GM23338 (cell line): ENCODE results near the gene RNF157. TPM values are rescaled to one million over a fixed set of nuclear protein-coding genes. Genes with fewer than 3 reads are reported as not detected.
A peak's percentile ranks its signal among the peaks of the same experiment; 100 is the strongest.

ENCODE experiments used
- ATAC-seq: fragments of 200-7000 bp; cut with Tn5 transposase; 3 replicates; pipeline ENCODE4 v1.9.1; 2020
- DNase-seq: peaks from one replicate; pipeline ENCODE4 v3.0.0-alpha.2; 2015; ENCODE audit warnings: low spot score
- H2AFZ ChIP-seq: fragments of 200-600 bp; sonication (generic); 2 replicates; pipeline ENCODE4 v1.8.0; 2016; ENCODE audit warnings: antibody characterized with exemption, mild to moderate bottlenecking, moderate library complexity
- H3F3A ChIP-seq: fragments of 200-600 bp; sonication (generic); replicated peaks from 2 replicates; pipeline ENCODE4 v1.8.0; 2017; ENCODE audit warnings: antibody characterized with exemption, mixed run types, low read depth
- H3K27ac ChIP-seq: fragments of 200-600 bp; sonication (generic); 2 replicates; pipeline ENCODE4 v1.6.1; 2016; ENCODE audit warnings: low read depth
- H3K27me3 ChIP-seq: fragments of 200-600 bp; sonication (generic); 2 replicates; pipeline ENCODE4 v1.8.0; 2016; ENCODE audit warnings: mild to moderate bottlenecking, mixed run types, moderate library complexity; ENCODE audit not compliant: insufficient read depth
- H3K36me3 ChIP-seq: fragments of 200-600 bp; sonication (generic); 2 replicates; pipeline ENCODE4 v1.8.0; 2016; ENCODE audit warnings: mild to moderate bottlenecking; ENCODE audit not compliant: insufficient read depth
- H3K4me1 ChIP-seq: fragments of 200-600 bp; sonication (generic); 2 replicates; pipeline ENCODE4 v1.8.0; 2016; ENCODE audit warnings: mild to moderate bottlenecking, moderate library complexity; ENCODE audit not compliant: insufficient read depth
- H3K4me2 ChIP-seq: fragments of 200-600 bp; sonication (generic); 2 replicates; pipeline ENCODE4 v1.7.1; 2017; ENCODE audit warnings: mixed run types
- H3K4me3 ChIP-seq: fragments of 200-600 bp; sonication (generic); 2 replicates; pipeline ENCODE4 v1.6.1; 2016; ENCODE audit warnings: mixed run types
- H3K79me2 ChIP-seq: fragments of 200-600 bp; sonication (generic); replicated peaks from 2 replicates; pipeline ENCODE4 v1.8.0; 2017; ENCODE audit warnings: mild to moderate bottlenecking; ENCODE audit not compliant: insufficient read depth
- H3K9me2 ChIP-seq: fragments of 200-600 bp; sonication (generic); 2 replicates; pipeline ENCODE4 v1.8.0; 2017; ENCODE audit not compliant: insufficient read depth
- H4K20me1 ChIP-seq: fragments of 200-600 bp; sonication (generic); replicated peaks from 2 replicates; pipeline ENCODE4 v1.8.0; 2017; ENCODE audit warnings: mild to moderate bottlenecking; ENCODE audit not compliant: insufficient read depth
- H3K27ac Mint-ChIP-seq: 2 replicates; pipeline ENCODE4 v1.8.0; 2020; ENCODE audit warnings: inconsistent platforms, mild to moderate bottlenecking, moderate library complexity, mixed read lengths
- H3K27me3 Mint-ChIP-seq: 3 replicates; pipeline ENCODE4 v1.8.0; 2022; ENCODE audit warnings: low read depth, mild to moderate bottlenecking, moderate library complexity, mixed read lengths, inconsistent platforms; ENCODE audit not compliant: insufficient read depth, poor library complexity
- H3K36me3 Mint-ChIP-seq: 3 replicates; pipeline ENCODE4 v1.8.0; 2021; ENCODE audit warnings: low read depth, mild to moderate bottlenecking, inconsistent platforms, moderate library complexity, mixed read lengths
- H3K4me1 Mint-ChIP-seq: 3 replicates; pipeline ENCODE4 v1.8.0; 2020; ENCODE audit warnings: mild to moderate bottlenecking, inconsistent platforms, mixed read lengths
- H3K4me3 Mint-ChIP-seq: 3 replicates; pipeline ENCODE4 v1.8.0; 2021; ENCODE audit warnings: moderate library complexity, mild to moderate bottlenecking, inconsistent platforms, mixed read lengths
- H3K9me3 Mint-ChIP-seq: 3 replicates; pipeline ENCODE4 v1.8.0; 2020; ENCODE audit warnings: moderate library complexity, mild to moderate bottlenecking, inconsistent platforms, mixed read lengths
- CREB1 ChIP-seq: fragments of 250-450 bp; sonication (Bioruptor Pico); IDR thresholded peaks from 2 replicates; pipeline ENCODE4 v1.5.0; 2020; ENCODE audit warnings: low read depth, mild to moderate bottlenecking, moderate library complexity
- EZH2 ChIP-seq: fragments of 200-600 bp; sonication (generic); IDR thresholded peaks from one replicate; pipeline ENCODE4 v1.8.0; 2017; ENCODE audit warnings: antibody characterized with exemption, mild to moderate bottlenecking, low read depth; ENCODE audit not compliant: unreplicated experiment
- EZH2phosphoT487 ChIP-seq: fragments of 200-600 bp; sonication (generic); IDR thresholded peaks from one replicate; pipeline ENCODE4 v1.8.1; 2018; ENCODE audit warnings: antibody characterized with exemption; ENCODE audit not compliant: unreplicated experiment
- POLR2AphosphoS5 ChIP-seq: IDR thresholded peaks from 2 replicates; pipeline ENCODE4 v1.6.1; 2016; ENCODE audit warnings: antibody characterized with exemption, low read depth
- ZNF114 ChIP-seq: fragments of 250-450 bp; sonication (Bioruptor Pico); IDR thresholded peaks from 2 replicates; pipeline ENCODE4 v1.5.0; 2020; ENCODE audit warnings: mild to moderate bottlenecking, moderate library complexity
- polyA plus RNA-seq: library from polyadenylated mRNA; unstranded; fragments of >200 nt; fragmentation: Nextera tagmentation; extraction: Ambion mirVana; gene quantifications from 2 replicates; pipeline ENCODE4 v1.2.1, GENCODE V29; 2016
- total RNA-seq: library from RNA; depleted of rRNA; stranded (reverse); fragments of >200 nt; shearing (Covaris generic); gene quantifications from 2 replicates; pipeline ENCODE4 v1.2.3, GENCODE V29; 2014
- TF ChIP-seq, protein P1 (sequence below): IDR thresholded peaks from one replicate; pipeline ENCODE4 v1.6.1; 2018; ENCODE audit warnings: antibody characterized with exemption; ENCODE audit not compliant: unreplicated experiment
- TF ChIP-seq, protein P2 (sequence below): IDR thresholded peaks from 2 replicates; pipeline ENCODE4 v1.6.1; 2016; ENCODE audit warnings: antibody characterized with exemption
- TF ChIP-seq, protein P3 (sequence below), 2 experiments: fragments of 200-600 bp in 1 of 2; sonication (generic) in 1 of 2; conservative IDR thresholded peaks; 2 replicates each; pipeline versions ENCODE4 v1.5.1 to v1.6.1; 2016 to 2017; ENCODE audit warnings: antibody characterized with exemption in 2 of 2, low read depth in 2 of 2, mild to moderate bottlenecking in 2 of 2, moderate library complexity in 1 of 2

Gene RNF157
- total and polyA plus RNA-seq, 2 experiments from 2014 or later = 7.8 to 11.7 TPM

DNA sequence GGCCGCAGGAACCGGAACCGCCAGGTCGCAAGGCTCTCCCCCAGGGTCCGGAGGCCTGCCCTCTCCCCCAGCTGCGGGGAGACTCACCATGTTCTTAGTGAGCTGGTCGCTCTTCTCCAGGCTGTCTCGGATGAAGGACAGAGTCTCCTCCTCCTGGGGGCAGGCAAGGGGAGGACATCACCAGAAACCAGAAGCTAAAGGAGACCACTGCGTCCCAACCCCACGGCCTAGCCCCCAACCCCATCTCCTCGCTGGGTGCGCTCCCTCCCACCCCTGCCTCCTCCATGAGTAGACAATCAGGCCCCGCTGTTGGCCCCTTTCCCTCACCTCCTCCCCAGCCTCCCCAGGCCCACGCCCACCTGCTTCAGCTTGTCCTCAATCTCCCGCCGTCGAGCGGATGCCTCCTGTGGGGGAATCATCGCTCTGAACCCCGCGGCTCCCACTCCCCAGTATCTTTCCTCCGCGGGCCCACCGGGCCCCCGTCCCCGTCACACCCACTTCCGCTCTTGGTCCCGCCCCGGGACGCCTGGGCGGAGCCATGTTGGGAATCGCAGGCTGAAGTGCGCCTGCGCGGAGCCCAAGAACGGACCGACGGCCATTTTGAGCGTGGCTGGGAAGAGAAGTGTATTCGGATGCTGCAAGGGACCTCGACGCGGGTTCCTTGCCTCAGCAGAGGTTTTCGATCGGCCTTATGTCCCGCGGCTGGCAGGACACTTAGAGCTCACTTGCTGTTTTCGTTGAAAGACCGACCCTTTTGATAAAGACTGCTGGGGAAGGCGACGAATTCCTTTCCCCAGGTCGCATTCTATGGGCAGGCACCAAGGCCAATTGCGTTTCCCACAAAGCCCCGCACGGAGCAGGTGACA, 136.8 kb downstream of the RNF157 start, which contains the start of gene EXOC7:
Gene EXOC7, minus strand, starts transcription at position 514 of the 866 bp plus-strand sequence. Its CDS starts 95 bp downstream, at position 419.
- peak within 1 kb of the TSS; percentile 40 for H2AFZ ChIP-seq
- H3K27me3 ChIP-seq = no peaks in the 10 kb centered on the region
- DNase-seq (peak; percentile 97), ATAC-seq (peak; percentile 75)
- Mint-ChIP-seq H3K36me3 (peaks cover 39% of the 10 kb centered on the region), H3K27ac (peak within 1 kb of the TSS; percentile 98), H3K27me3 (peaks cover 10% of the 10 kb centered on the region), H3K4me3 (peak within 1 kb of the TSS; percentile 86), H3K9me3 (peaks cover 3% of the 10 kb centered on the region; the same call in 2 of the 3 replicates), H3K4me1 (peaks cover 27% of the 10 kb centered on the region)
- H3K4me2 ChIP-seq = peak within 1 kb of the TSS; percentile 96
- peak within 1 kb of the TSS; percentile 94 for H3K27ac ChIP-seq
- peaks cover 12% of the 10 kb centered on the region; the same call in 1 of the 2 replicates for H3F3A ChIP-seq
- H3K9me2 ChIP-seq = no peaks in the 10 kb centered on the region
- peaks cover 26% of the 10 kb centered on the region; the same call in 1 of the 2 replicates for H3K4me1 ChIP-seq
- H3K36me3 ChIP-seq = peaks cover 17% of the 10 kb centered on the region
- TF ChIP-seq, protein P1, sequence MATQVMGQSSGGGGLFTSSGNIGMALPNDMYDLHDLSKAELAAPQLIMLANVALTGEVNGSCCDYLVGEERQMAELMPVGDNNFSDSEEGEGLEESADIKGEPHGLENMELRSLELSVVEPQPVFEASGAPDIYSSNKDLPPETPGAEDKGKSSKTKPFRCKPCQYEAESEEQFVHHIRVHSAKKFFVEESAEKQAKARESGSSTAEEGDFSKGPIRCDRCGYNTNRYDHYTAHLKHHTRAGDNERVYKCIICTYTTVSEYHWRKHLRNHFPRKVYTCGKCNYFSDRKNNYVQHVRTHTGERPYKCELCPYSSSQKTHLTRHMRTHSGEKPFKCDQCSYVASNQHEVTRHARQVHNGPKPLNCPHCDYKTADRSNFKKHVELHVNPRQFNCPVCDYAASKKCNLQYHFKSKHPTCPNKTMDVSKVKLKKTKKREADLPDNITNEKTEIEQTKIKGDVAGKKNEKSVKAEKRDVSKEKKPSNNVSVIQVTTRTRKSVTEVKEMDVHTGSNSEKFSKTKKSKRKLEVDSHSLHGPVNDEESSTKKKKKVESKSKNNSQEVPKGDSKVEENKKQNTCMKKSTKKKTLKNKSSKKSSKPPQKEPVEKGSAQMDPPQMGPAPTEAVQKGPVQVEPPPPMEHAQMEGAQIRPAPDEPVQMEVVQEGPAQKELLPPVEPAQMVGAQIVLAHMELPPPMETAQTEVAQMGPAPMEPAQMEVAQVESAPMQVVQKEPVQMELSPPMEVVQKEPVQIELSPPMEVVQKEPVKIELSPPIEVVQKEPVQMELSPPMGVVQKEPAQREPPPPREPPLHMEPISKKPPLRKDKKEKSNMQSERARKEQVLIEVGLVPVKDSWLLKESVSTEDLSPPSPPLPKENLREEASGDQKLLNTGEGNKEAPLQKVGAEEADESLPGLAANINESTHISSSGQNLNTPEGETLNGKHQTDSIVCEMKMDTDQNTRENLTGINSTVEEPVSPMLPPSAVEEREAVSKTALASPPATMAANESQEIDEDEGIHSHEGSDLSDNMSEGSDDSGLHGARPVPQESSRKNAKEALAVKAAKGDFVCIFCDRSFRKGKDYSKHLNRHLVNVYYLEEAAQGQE = no peak
- TF ChIP-seq EZH2phosphoT487 (no peak), POLR2AphosphoS5 (peak; percentile 86), CREB1 (CRISPR knock-in tag) (peak; percentile 41; the same call in 1 of the 2 replicates), ZNF114 (CRISPR knock-in tag) (no peak), EZH2 (no peak)
- TF ChIP-seq, protein P2, sequence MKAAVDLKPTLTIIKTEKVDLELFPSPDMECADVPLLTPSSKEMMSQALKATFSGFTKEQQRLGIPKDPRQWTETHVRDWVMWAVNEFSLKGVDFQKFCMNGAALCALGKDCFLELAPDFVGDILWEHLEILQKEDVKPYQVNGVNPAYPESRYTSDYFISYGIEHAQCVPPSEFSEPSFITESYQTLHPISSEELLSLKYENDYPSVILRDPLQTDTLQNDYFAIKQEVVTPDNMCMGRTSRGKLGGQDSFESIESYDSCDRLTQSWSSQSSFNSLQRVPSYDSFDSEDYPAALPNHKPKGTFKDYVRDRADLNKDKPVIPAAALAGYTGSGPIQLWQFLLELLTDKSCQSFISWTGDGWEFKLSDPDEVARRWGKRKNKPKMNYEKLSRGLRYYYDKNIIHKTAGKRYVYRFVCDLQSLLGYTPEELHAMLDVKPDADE = peak; percentile 66
- TF ChIP-seq, protein P3, sequence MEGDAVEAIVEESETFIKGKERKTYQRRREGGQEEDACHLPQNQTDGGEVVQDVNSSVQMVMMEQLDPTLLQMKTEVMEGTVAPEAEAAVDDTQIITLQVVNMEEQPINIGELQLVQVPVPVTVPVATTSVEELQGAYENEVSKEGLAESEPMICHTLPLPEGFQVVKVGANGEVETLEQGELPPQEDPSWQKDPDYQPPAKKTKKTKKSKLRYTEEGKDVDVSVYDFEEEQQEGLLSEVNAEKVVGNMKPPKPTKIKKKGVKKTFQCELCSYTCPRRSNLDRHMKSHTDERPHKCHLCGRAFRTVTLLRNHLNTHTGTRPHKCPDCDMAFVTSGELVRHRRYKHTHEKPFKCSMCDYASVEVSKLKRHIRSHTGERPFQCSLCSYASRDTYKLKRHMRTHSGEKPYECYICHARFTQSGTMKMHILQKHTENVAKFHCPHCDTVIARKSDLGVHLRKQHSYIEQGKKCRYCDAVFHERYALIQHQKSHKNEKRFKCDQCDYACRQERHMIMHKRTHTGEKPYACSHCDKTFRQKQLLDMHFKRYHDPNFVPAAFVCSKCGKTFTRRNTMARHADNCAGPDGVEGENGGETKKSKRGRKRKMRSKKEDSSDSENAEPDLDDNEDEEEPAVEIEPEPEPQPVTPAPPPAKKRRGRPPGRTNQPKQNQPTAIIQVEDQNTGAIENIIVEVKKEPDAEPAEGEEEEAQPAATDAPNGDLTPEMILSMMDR (conservative IDR thresholded peaks at IDR 0.05; ENCODE audit: low read depth in 2 of 2) = no peak
- no peaks in the 10 kb centered on the region; the same call in 1 of the 2 replicates for H4K20me1 ChIP-seq
- H3K4me3 ChIP-seq = peak within 1 kb of the TSS; percentile 92
- peaks cover 20% of the 10 kb centered on the region for H3K79me2 ChIP-seq
